HG02870 (cell line): ENCODE results near the gene FCN1.
"Not testable (repeated sequence)": the region's sequence is repeated elsewhere in the genome, so short reads cannot be mapped to it uniquely, and the experiment has no call there.

Source experiments
- ATAC-seq: cut with Tn5 transposase; IDR thresholded peaks from one replicate; pipeline ENCODE4 v1.9.1; 2021; ENCODE audit warnings: mild to moderate bottlenecking, moderate library complexity; ENCODE audit not compliant: unreplicated experiment

FCN1 gene

GRCh38 chr9:134860510-134860909 is 57.2 kb downstream of the FCN1 start:
- ATAC-seq, result no peak

- peak; percentile 85 for ATAC-seq
Observed at GRCh38 chr9:134858051-134858841, 59.5 kb downstream of the FCN1 start.

GRCh38 chr9:134857451-134857850 is 60.3 kb downstream of the FCN1 start:
- not testable (repeated sequence) for ATAC-seq

GRCh38 chr9:134855900-134856377 is 61.8 kb downstream of the FCN1 start:
- no peak for ATAC-seq
